Cardiac muscle cell (in vitro differentiated cells and primary cell): ENCODE measurements around the gene AFG3L2. TPM values are rescaled to one million over a fixed set of nuclear protein-coding genes. Genes with fewer than 3 reads are reported as not detected.

ENCODE experiments used
- DNase-seq, 2 donors: peaks; one replicate each; pipeline versions ENCODE4 v3.0.0 to v3.0.0-alpha.2; 2010 to 2017; ENCODE audit warnings: low read depth in 1 of 2, low spot score in 1 of 2
- H3K27ac ChIP-seq: fragments of 200-600 bp; sonication (generic); 2 replicates; pipeline ENCODE4 v1.5.1; 2016
- H3K27me3 ChIP-seq: fragments of 200-600 bp; sonication (generic); 2 replicates; pipeline ENCODE4 v1.6.0; 2016; ENCODE audit warnings: control low read depth
- H3K36me3 ChIP-seq: fragments of 200-600 bp; sonication (generic); 2 replicates; pipeline ENCODE4 v1.5.1; 2016; ENCODE audit warnings: control low read depth
- H3K4me1 ChIP-seq: fragments of 200-600 bp; sonication (generic); 2 replicates; pipeline ENCODE4 v1.8.1; 2017; ENCODE audit warnings: low read depth, mild to moderate bottlenecking, mixed run types
- H3K4me3 ChIP-seq: fragments of 200-600 bp; sonication (generic); 2 replicates; pipeline ENCODE4 v1.5.1; 2016; ENCODE audit warnings: mild to moderate bottlenecking
- H3K9me3 ChIP-seq: fragments of 200-600 bp; sonication (generic); 2 replicates; pipeline ENCODE4 v1.5.1; 2017; ENCODE audit warnings: low read depth, mild to moderate bottlenecking, control low read depth
- CTCF ChIP-seq: IDR thresholded peaks from 2 replicates; pipeline ENCODE4 v1.5.1; 2012; ENCODE audit warnings: low read depth, mild to moderate bottlenecking, low read length
- polyA plus RNA-seq: library from polyadenylated mRNA; unstranded; fragments of >200 nt; fragmentation: Nextera tagmentation; extraction: Ambion mirVana; gene quantifications from 2 replicates; pipeline ENCODE4 v1.2.1, GENCODE V29; 2016
- total RNA-seq: library from RNA; depleted of rRNA; stranded (reverse); fragments of >200 nt; gene quantifications from 2 replicates; pipeline ENCODE4 v1.2.3, GENCODE V29; 2016

AFG3L2 gene
- total and polyA plus RNA-seq, 2 experiments from 2014 or later: 83.5 to 97.6 TPM

- H3K36me3 ChIP-seq: peaks cover 17% of the 10 kb centered on the region
- no peaks in the 10 kb centered on the region for H3K27me3 ChIP-seq
- H3K4me1 ChIP-seq: peaks cover 44% of the 10 kb centered on the region
- H3K9me3 ChIP-seq: no peaks in the 10 kb centered on the region
- H3K27ac ChIP-seq: peak overlapping the region; percentile 65
- H3K4me3 ChIP-seq: no peak overlapping the region
- TF ChIP-seq CTCF: no peak
- DNase-seq: no peak
Observed at GRCh38 chr18:12335503-12335902, 41.5 kb downstream of the AFG3L2 start.

GRCh38 chr18:12334863-12335262 lies 42.2 kb downstream of the AFG3L2 start:
- no peak overlapping the region for H3K4me3 ChIP-seq
- no peaks in the 10 kb centered on the region for H3K27me3 ChIP-seq
- TF ChIP-seq CTCF: no peak
- peaks cover 15% of the 10 kb centered on the region for H3K36me3 ChIP-seq
- peak overlapping the region; percentile 65 for H3K27ac ChIP-seq
- H3K9me3 ChIP-seq: no peaks in the 10 kb centered on the region
- DNase-seq: no peak
- H3K4me1 ChIP-seq: peaks cover 44% of the 10 kb centered on the region

- H3K27ac ChIP-seq: peak overlapping the region; percentile 65
- DNase-seq: peak in 1 of 2 donors; percentile 29
Observed at GRCh38 chr18:12334366-12334808, 42.6 kb downstream of the AFG3L2 start.

GRCh38 chr18:12333506-12334290 lies 43.3 kb downstream of the AFG3L2 start:
- H3K36me3 ChIP-seq: peaks cover 23% of the 10 kb centered on the region
- peak overlapping the region; percentile 65 for H3K27ac ChIP-seq
- H3K27me3 ChIP-seq: no peaks in the 10 kb centered on the region

More at GRCh38 chr18:12334366-12334808, 42.6 kb downstream of the AFG3L2 start:
- TF ChIP-seq CTCF: no peak
- H3K4me3 ChIP-seq: no peak overlapping the region
- H3K4me1 ChIP-seq: peaks cover 44% of the 10 kb centered on the region
- no peaks in the 10 kb centered on the region for H3K27me3 ChIP-seq
- no peaks in the 10 kb centered on the region for H3K9me3 ChIP-seq
- peaks cover 18% of the 10 kb centered on the region for H3K36me3 ChIP-seq

GRCh38 chr18:12330766-12331165 lies 46.3 kb downstream of the AFG3L2 start:
- no peak for DNase-seq
- Histone ChIP-seq H3K27ac (no peak overlapping the region), H3K9me3 (no peaks in the 10 kb centered on the region), H3K36me3 (peaks cover 40% of the 10 kb centered on the region), H3K4me3 (no peak overlapping the region), H3K4me1 (peaks cover 21% of the 10 kb centered on the region), H3K27me3 (no peaks in the 10 kb centered on the region)
- TF ChIP-seq CTCF: no peak

More at GRCh38 chr18:12333506-12334290, 43.3 kb downstream of the AFG3L2 start:
- no peak overlapping the region for H3K4me3 ChIP-seq
- no peak for DNase-seq
- no peak for TF ChIP-seq CTCF
- H3K9me3 ChIP-seq: no peaks in the 10 kb centered on the region
- H3K4me1 ChIP-seq: peaks cover 43% of the 10 kb centered on the region
